ENCODE data around the gene CAMK2A. TPM values are rescaled to one million over a fixed set of nuclear protein-coding genes. Genes with fewer than 3 reads are reported as not detected.

The CAMK2A gene
- total and polyA plus RNA-seq, 2 of the 4 experiments (the other 2 are of a cell fraction), result 0.18 to 0.19 TPM

DNA sequence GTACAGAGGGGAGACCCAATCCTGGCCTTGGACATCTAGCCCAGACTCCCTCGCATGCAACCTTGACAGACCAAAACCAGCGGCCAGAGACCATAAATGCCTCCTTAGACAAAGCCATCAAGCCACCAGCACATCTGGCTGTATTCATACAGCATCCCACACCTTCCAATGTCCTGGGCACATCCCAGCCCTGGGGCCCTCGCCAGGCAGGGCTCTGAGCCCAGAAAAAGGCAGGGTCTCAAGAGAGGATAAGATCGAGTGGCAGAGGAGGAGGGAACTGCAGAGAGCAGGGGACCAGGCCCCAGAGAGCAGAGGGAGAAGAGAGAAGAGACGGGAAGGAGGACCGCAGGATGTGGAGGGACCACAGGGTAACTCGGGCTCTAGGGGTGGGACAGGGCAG, 45.4 kb downstream of the CAMK2A start:
- CTCF ChIA-PET, result no interaction called here
- no peak overlapping the region for H4K5ac ChIP-seq (ENCODE audit: low read depth, low read length)

More for the DNA sequence above, 45.4 kb downstream of the CAMK2A start:
- no peak overlapping the region for H3K14ac ChIP-seq (replicated peaks; ENCODE audit: low read depth, low read length)
- H3K4me1 ChIP-seq (ENCODE audit: control insufficient read depth, insufficient read depth, low read length), result peaks cover 8% of the 10 kb centered on the region; the same call in 1 of the 2 replicates
- ATAC-seq (ENCODE audit: low read depth) (no peak), DNase-seq (no peak)
- intact Hi-C loops (cut with micrococcal nuclease), result no loop called here
- no peak overlapping the region for H2AFZ ChIP-seq (replicated peaks; ENCODE audit: low read length, poor library complexity)
- H2BK5ac ChIP-seq (ENCODE audit: low read depth, low read length, poor library complexity, severe bottlenecking), result no peak overlapping the region
- in situ Hi-C loops (cut with MboI; ENCODE audit: low sequenced_read_pairs), result no loop called here
- no peak overlapping the region for H3K56ac ChIP-seq (ENCODE audit: extremely low read depth, insufficient read depth, low read length)
- no peak overlapping the region for H4K91ac ChIP-seq (ENCODE audit: insufficient read depth, low read depth, low read length)
- H2BK120ac ChIP-seq (ENCODE audit: low read depth, low read length), result no peak overlapping the region
- no peaks in the 10 kb centered on the region for H3K9me3 ChIP-seq (ENCODE audit: control insufficient read depth, insufficient read depth, low read length)
- POLR2A ChIA-PET (ENCODE audit: unreplicated experiment), result no interaction called here
- H3K9me1 ChIP-seq (ENCODE audit: insufficient read depth, low read length), result no peaks in the 10 kb centered on the region; the same call in 1 of the 2 replicates
- no peak overlapping the region for H3K27ac ChIP-seq (ENCODE audit: insufficient read depth, low read length)
- H3K27me3 ChIP-seq (ENCODE audit: control insufficient read depth, insufficient read depth, low read length), result peaks cover 9% of the 10 kb centered on the region
- dilution Hi-C loops (cut with HindIII; ENCODE audit: low sequenced_read_pairs, unreplicated experiment), result no loop called here
- no peak overlapping the region for H2AK5ac ChIP-seq (ENCODE audit: low read depth, low read length)
- no peaks in the 10 kb centered on the region for H3K79me1 ChIP-seq (ENCODE audit: low read depth in 1 of 2, low read length in 2 of 2)
- H3K4me3 ChIP-seq (ENCODE audit: insufficient read depth, low read depth, low read length), result no peak overlapping the region
- BruUV-seq (replicated peaks), result no TSS peak
- no peak overlapping the region for H2BK15ac ChIP-seq (ENCODE audit: low read depth, low read length)
- no peaks in the 10 kb centered on the region for H3K36me3 ChIP-seq (ENCODE audit: control insufficient read depth, insufficient read depth, low read length)
- TF ChIP-seq MAZ (IDR thresholded peaks at IDR 0.05; ENCODE audit: borderline replicate concordance, low read depth, low read length), result no peak
- TF ChIP-seq MAFK (IDR thresholded peaks at IDR 0.05; ENCODE audit: low read depth, low read length), result no peak
- TF ChIP-seq RAD21 (IDR thresholded peaks at IDR 0.05; ENCODE audit: low read length), result no peak
- no peak for TF ChIP-seq RFX5 (IDR thresholded peaks at IDR 0.05; ENCODE audit: low read depth, low read length)
- TF ChIP-seq CHD1 (IDR thresholded peaks at IDR 0.05; ENCODE audit: low read depth, low read length), result no peak
- TF ChIP-seq, protein P1, sequence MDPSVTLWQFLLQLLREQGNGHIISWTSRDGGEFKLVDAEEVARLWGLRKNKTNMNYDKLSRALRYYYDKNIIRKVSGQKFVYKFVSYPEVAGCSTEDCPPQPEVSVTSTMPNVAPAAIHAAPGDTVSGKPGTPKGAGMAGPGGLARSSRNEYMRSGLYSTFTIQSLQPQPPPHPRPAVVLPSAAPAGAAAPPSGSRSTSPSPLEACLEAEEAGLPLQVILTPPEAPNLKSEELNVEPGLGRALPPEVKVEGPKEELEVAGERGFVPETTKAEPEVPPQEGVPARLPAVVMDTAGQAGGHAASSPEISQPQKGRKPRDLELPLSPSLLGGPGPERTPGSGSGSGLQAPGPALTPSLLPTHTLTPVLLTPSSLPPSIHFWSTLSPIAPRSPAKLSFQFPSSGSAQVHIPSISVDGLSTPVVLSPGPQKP (IDR thresholded peaks at IDR 0.05; ENCODE audit: borderline replicate concordance, low read depth, low read length), result no peak
- TF ChIP-seq, protein P2, sequence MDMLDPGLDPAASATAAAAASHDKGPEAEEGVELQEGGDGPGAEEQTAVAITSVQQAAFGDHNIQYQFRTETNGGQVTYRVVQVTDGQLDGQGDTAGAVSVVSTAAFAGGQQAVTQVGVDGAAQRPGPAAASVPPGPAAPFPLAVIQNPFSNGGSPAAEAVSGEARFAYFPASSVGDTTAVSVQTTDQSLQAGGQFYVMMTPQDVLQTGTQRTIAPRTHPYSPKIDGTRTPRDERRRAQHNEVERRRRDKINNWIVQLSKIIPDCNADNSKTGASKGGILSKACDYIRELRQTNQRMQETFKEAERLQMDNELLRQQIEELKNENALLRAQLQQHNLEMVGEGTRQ (IDR thresholded peaks at IDR 0.05; ENCODE audit: low read depth, low read length), result no peak
- no peak for TF ChIP-seq POLR2A (IDR thresholded peaks at IDR 0.05; ENCODE audit: low read depth, low read length)
- no peak for TF ChIP-seq RCOR1 (IDR thresholded peaks at IDR 0.05; ENCODE audit: insufficient replicate concordance, low read length)
- no peak overlapping the region for H2BK20ac ChIP-seq (ENCODE audit: low read depth, low read length)
- no peak overlapping the region for H3K9ac ChIP-seq (ENCODE audit: low read depth, low read length)
- no peak overlapping the region for H3K18ac ChIP-seq (ENCODE audit: low read depth, low read length)
- no peak overlapping the region for H2AK9ac ChIP-seq (replicated peaks; ENCODE audit: low read depth, low read length, poor library complexity)
- no peak overlapping the region for H3K23ac ChIP-seq (ENCODE audit: low read depth, low read length)
- no peaks in the 10 kb centered on the region for H4K20me1 ChIP-seq (ENCODE audit: insufficient read depth, low read length)
- H4K8ac ChIP-seq (ENCODE audit: low read depth in 2 of 2, low read length in 2 of 2), result no peak overlapping the region
- no peak overlapping the region for H3K4ac ChIP-seq (ENCODE audit: low read depth, low read length)
- no peak overlapping the region for H3K4me2 ChIP-seq (ENCODE audit: low read depth, low read length)
- WGBS, 2 experiments (ENCODE audit: extremely low coverage in 2 of 2, insufficient read length in 1 of 2), result 50% methylated on average over 1 of the region's 7 CpGs; no CpG with 5 or more reads in 1 of the 2 experiments

All from IMR-90 (cell line).